NCI-H1417 treated with DMSO at 0.1 percent for 48 hours (cell line): ENCODE data around the gene VCL.
"Not testable (repeated sequence)": the region's sequence is repeated elsewhere in the genome, so short reads cannot be mapped to it uniquely, and the experiment has no call there.

Experiments
- DNase-seq: peaks from one replicate; lab custom pipeline; 2025; lab: John Stamatoyannopoulos, UW

VCL gene

GRCh38 chr10:73971636-73972354 is 26.1 kb upstream of the VCL start:
- no peak for DNase-seq

GRCh38 chr10:73973427-73973826 is 24.5 kb upstream of the VCL start:
- no peak for DNase-seq

DNA sequence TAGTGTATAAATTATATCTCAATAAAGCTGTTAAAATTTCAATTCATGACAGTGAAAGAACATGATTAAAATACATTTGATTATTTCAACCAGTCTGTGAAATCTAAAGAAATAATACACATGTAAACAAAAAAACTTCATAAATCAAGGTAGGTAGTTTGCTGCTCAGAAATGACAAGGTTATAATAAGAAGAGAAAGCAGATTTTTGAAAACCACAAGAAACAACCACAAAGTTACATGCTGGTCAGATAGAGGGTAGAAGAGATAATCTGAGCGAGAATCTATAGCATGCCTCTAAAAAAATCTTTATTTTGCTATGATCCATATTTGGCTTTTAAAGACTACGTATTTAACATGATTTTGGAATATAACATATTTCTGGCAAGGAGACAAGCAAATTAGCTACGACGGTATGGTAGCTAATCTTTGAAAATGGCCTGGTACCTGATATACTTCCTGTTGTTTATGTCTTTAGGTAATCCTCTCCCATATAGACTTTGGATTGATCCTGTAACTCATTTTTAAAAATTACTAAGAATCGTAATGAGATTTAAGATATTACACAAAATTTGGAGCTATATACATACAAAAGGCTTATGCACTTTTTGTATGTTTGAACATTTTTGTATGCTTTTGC is 23.5 kb upstream of the VCL start:
- no peak for DNase-seq

GRCh38 chr10:73975388-73975787 is 22.5 kb upstream of the VCL start:
- DNase-seq, result no peak

DNA sequence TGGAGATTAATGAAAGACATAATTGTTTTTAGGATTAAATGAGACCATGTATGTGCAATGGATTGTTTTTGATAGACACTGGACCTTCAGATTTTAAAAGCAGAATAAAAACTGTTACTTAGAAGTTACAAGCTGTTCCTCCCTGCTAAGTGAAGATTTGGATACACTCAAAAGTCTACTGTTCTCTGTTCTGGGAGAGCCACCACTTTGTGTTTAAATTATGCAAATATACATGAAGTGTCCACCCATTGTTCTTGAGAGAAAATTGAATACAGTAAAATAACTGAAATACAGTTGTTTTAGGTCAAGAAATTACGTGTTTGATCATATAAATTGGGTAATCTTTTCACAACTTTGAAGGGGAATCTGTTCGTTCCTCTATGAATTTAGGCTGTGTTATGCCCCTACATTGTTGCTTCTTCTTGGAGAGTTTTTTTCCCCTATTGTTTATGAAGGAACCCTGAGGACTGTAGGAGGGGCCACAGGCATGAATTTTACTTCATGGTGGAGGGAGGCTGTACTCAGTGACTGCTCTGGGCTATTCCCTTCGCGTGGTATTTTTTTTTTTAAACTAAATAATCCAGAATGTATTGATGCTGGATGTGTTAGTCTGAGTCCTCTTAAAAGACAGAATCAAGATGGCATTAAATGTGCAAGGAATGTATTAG is 18.6 kb upstream of the VCL start:
- DNase-seq, result no peak

GRCh38 chr10:73979809-73980433 is 18.0 kb upstream of the VCL start:
- DNase-seq, result no peak

DNA sequence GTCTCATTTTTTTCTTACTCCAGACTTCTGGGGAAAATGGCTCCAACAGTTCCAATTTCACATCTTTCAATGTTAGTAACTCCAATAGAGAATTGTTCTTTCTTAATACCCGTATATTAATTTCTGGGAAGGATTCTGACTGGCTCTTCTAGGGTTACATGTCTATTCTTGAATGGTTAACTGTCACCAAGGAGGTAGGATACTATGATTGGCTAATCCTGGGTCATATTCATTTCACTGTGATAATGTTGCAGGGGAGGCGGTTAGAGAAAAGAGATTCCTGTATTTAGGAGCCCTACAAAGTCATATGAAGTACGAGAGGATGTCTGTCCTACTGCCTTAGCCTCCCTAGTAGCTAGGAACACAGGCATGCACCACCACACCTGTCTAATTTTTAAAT is 16.1 kb upstream of the VCL start:
- no peak for DNase-seq

DNA sequence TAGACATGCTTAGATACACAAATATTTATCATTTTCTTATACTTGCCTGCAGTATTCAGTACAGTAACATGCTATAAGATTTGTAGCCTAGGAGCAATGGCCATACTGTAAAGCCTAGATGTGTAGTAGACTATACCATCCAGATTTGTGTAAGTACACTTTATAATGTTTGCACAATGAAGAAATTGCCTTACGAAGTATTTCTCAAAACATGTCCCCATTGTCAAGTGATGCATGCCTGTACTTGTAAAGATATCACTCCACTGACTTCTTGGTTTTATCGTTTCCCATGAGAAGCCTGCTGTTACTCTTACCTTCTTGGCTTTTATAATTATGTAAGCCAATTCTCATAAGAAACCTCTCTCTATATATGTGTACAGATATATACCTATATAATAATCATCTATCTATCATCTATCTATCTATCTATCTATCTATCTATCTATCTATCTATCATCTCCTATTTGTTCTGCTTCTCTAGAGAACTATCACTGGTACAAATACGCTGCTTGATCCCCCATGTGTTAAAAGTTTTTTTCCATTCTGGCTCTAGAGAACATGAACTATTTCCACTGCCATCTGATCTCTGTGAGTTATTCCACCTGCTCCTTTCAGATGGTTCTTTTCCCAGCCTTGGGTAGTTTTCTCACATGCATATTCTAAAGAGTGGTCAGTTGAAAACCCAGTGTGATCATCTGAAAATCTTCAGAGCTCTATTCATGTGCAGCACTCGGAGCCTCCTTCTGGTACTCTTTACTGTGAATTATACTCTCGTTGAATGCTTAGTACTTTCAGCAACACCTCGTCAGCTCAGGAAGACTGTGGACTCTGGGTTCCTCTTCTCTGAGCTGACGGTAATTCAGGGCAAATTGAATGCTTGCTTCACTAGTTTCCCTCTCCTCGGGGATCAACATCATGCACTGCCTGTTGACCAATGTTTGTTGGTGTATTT is 14.5 kb upstream of the VCL start:
- no peak for DNase-seq

- DNase-seq, result no peak
Measured at GRCh38 chr10:73989594-73990150, 8.2 kb upstream of the VCL start.

- no peak for DNase-seq
Measured at GRCh38 chr10:73991203-73991883, 6.6 kb upstream of the VCL start.

DNA sequence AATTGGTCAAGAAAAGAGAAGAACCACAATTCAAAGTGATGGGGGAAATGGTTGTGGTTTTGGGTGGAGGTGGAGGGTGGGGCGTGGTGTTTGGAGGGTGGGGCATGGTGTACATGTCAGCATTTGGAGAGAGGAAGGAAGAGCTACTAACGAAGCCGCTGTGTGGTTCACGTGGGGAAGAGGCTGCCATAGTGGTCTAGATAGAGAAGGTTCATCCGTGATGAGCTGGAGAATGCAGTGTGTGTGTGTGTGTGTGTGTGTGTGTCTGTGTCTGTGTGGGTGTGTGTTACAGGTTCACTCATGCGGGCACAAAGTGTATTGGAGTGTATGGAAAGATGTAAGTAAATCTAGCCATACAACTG is 6.1 kb upstream of the VCL start:
- DNase-seq, result no peak

- DNase-seq, result no peak
Measured at GRCh38 chr10:73992899-73993788, 4.8 kb upstream of the VCL start.

GRCh38 chr10:73995035-73995358 is 2.9 kb upstream of the VCL start:
- DNase-seq, result no peak

DNA sequence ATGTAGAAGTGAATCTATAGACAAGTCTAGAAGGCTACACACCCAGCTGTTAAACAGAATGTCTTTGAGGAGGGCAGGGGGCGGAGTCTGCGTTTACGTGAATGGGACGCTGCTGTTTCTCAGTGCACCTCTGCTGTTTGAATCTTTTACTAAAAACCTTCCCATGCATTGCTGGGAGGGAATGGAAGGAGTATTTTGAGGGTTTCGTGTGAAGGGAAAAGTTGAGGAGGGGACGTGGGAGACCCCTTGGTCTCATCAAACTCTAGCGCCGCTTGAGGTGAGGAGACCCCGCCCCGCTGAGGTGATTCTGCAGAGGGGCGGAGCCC is 492 bp upstream of the VCL start:
- no peak for DNase-seq

- no peak for DNase-seq
Measured at GRCh38 chr10:73998623-73998928, 660 bp downstream of the VCL start.

- DNase-seq, result no peak
Measured at GRCh38 chr10:73998929-73999691, 1.2 kb downstream of the VCL start.

DNA sequence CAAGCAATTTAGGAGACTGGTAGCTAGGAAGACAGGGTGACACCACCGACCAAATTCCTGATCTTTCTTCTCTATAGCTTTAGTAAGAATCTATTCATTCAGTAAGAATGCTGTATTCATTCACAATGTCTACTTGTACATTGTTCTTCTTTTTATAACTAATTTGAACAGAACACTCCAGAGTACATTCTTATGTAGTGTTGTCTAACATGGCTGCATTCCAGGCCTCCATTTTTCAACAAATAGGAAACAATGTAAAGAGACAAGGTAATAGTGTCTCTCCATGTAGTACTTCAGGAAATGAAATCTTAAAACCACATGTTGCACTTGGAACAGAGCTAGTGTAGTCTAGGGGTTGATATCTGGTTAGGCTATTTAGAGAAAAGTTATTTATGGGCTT is 1.8 kb downstream of the VCL start:
- no peak for DNase-seq

DNA sequence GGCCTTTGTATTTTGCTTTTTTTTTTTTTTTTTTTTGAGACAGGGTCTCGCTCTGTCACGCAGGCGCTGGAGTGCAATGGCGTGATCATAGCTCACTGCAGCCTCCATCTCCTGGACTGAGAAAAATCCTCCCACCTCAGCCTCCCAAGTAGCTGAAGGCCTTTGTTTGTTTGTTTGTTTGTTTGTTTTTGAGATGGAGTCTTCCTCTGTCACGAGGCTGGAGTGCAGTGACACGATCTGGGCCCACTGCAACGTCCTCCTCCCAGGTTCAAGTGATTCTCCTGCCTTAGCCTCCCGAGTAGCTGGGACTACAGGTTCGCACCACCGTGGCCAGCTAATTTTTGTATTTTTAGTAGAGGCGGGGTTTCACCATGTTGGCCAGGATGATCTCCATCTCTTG is 2.3 kb downstream of the VCL start:
- not testable (repeated sequence) for DNase-seq

GRCh38 chr10:74000892-74001669 is 3.2 kb downstream of the VCL start:
- no peak for DNase-seq
